ENCODE data around the gene ULK1.

The ULK1 gene

DNA sequence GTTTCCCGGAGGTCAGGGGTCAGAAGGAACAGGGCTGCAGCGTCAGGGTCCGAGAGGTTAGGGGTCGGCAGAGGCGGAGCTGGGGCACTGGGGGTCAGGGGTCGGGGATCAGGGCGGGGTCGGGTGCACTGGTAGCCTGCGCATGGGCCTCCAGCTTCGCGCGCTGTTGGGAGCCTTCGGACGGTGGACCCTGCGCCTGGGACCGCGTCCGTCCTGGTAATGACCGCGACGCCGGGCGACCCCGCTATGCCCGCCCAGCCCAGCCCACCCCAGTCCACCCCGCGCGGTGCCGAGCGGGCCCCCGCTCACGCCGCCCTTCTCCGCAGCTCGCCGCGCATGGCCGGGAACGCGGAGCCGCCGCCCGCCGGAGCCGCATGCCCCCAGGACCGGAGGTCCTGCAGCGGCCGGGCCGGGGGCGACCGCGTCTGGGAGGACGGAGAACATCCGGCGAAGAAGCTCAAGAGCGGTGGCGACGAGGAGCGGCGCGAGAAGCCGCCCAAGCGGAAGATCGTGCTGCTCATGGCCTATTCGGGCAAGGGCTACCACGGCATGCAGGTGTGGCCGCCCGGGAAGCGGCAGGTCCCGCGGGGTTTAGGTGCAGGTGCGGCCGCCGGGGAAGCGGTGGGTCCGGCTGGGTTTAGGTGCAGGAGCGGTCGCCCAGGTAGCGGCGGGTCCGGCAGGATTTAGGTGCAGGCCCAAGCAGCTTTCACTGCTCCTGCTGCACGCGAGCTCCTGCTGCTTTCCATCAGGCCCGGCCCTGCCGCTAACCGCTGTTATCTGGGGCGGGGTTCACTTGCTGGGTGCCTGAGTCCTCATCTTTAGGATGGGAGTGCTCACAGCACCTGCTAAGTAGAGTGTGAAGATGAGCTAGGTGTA is 35.4 kb downstream of the ULK1 start:
- Histone ChIP-seq H3K9ac (ENCODE audit: low read length) (peak overlapping the region; percentile 91), H3K9me3 (ENCODE audit: control insufficient read depth, low read length) (no peaks in the 10 kb centered on the region), H3K4me3 (ENCODE audit: low read length) (peak overlapping the region; percentile 90), H3K4me1 (ENCODE audit: control insufficient read depth, insufficient read depth, low read length) (peaks cover 11% of the 10 kb centered on the region), H3K36me3 (ENCODE audit: control insufficient read depth, insufficient read depth, low read length, severe bottlenecking) (peaks cover 32% of the 10 kb centered on the region), H3K27me3 (replicated peaks; ENCODE audit: control insufficient read depth, insufficient read depth, low read length) (no peaks in the 10 kb centered on the region)
- DNase-seq (ENCODE audit: low read depth), result peak; percentile 49

DNA sequence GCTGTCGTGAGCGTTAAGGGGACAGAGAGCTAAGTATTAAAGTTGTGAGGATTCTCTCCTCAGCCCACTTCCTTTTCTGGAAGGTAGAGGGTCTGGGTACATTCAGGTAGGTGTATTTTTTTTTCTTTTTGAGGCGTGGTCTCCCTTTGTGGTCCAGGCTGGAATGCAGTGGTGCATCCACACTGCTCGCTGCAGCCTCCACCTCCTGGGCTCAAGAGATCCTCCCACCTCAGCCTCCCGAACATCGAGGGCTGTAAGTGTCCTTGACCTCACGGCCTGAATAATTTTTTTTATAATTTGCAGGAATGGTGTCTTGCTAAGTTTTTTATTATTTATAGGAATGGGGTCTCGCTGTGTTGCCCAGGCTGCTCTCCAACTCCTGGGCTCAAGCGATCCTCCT is 36.1 kb downstream of the ULK1 start:
- Histone ChIP-seq H3K9me3 (ENCODE audit: control insufficient read depth, low read length) (no peaks in the 10 kb centered on the region), H3K27me3 (replicated peaks; ENCODE audit: control insufficient read depth, insufficient read depth, low read length) (no peaks in the 10 kb centered on the region), H3K4me1 (ENCODE audit: control insufficient read depth, insufficient read depth, low read length) (peaks cover 11% of the 10 kb centered on the region), H3K9ac (ENCODE audit: low read length) (peak overlapping the region; percentile 91), H3K4me3 (ENCODE audit: low read length) (peak overlapping the region; percentile 90), H3K36me3 (ENCODE audit: control insufficient read depth, insufficient read depth, low read length, severe bottlenecking) (peaks cover 38% of the 10 kb centered on the region)
- DNase-seq (ENCODE audit: low read depth), result no peak

DNA sequence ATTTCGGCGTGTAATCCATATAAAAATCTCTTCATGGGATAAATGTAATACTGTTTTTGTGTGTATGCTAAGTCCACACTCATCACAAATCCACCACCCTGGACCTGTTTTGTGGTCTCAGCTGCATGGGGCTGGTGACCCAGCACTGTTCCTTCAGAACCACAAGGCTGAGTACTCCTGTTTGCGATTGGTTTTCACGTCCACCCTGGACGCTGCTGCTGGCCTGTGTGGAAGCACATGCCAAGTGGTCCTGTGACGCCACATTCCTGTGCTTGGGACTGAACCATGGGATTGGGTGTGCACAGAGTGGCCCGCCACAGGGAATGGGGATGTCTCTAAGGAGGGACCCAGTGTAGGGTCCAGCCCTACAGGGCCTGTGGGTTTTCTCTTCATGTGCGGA is 39.0 kb downstream of the ULK1 start:
- Histone ChIP-seq H3K36me3 (ENCODE audit: control insufficient read depth, insufficient read depth, low read length, severe bottlenecking) (peaks cover 45% of the 10 kb centered on the region), H3K9ac (ENCODE audit: low read length) (no peak overlapping the region), H3K4me3 (ENCODE audit: low read length) (no peak overlapping the region), H3K27me3 (replicated peaks; ENCODE audit: control insufficient read depth, insufficient read depth, low read length) (no peaks in the 10 kb centered on the region), H3K4me1 (ENCODE audit: control insufficient read depth, insufficient read depth, low read length) (peaks cover 11% of the 10 kb centered on the region), H3K9me3 (ENCODE audit: control insufficient read depth, low read length) (no peaks in the 10 kb centered on the region)
- no peak for DNase-seq (ENCODE audit: low read depth)

GRCh38 chr12:131934535-131934934 is 40.1 kb downstream of the ULK1 start:
- Histone ChIP-seq H3K27me3 (replicated peaks; ENCODE audit: control insufficient read depth, insufficient read depth, low read length) (no peaks in the 10 kb centered on the region), H3K36me3 (ENCODE audit: control insufficient read depth, insufficient read depth, low read length, severe bottlenecking) (peaks cover 52% of the 10 kb centered on the region), H3K9me3 (ENCODE audit: control insufficient read depth, low read length) (no peaks in the 10 kb centered on the region), H3K4me3 (ENCODE audit: low read length) (no peak overlapping the region), H3K4me1 (ENCODE audit: control insufficient read depth, insufficient read depth, low read length) (peaks cover 11% of the 10 kb centered on the region), H3K9ac (ENCODE audit: low read length) (no peak overlapping the region)
- DNase-seq (ENCODE audit: low read depth), result no peak

DNA sequence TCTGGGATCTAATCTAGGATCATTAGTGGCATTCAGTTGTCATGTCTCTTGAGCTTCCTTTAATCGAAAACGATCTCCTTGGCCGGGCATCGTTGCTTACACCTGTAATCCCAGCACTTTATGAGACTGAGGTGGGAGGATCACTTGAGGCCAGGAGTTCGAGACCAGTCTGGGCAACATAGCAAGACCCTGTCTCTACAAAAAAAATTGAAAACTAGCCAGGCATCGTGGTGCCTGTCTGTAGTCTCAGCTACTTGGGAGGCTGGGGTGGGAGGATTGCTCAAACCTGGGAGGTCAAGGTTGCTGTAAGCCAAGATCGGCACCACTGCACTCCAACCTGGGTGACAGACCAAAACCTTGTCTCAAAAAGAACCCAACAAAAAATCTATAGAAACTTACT is 43.7 kb downstream of the ULK1 start:
- H3K9me3 ChIP-seq (ENCODE audit: control insufficient read depth, low read length), result no peaks in the 10 kb centered on the region
- H3K4me1 ChIP-seq (ENCODE audit: control insufficient read depth, insufficient read depth, low read length), result no peaks in the 10 kb centered on the region
- peaks cover 53% of the 10 kb centered on the region for H3K36me3 ChIP-seq (ENCODE audit: control insufficient read depth, insufficient read depth, low read length, severe bottlenecking)
- no peaks in the 10 kb centered on the region for H3K27me3 ChIP-seq (replicated peaks; ENCODE audit: control insufficient read depth, insufficient read depth, low read length)
- no peak overlapping the region for H3K9ac ChIP-seq (ENCODE audit: low read length)
- DNase-seq (ENCODE audit: low read depth), result no peak
- no peak overlapping the region for H3K4me3 ChIP-seq (ENCODE audit: low read length)

GRCh38 chr12:131939007-131939406 is 44.6 kb downstream of the ULK1 start:
- H3K4me3 ChIP-seq (ENCODE audit: low read length), result no peak overlapping the region
- no peak overlapping the region for H3K9ac ChIP-seq (ENCODE audit: low read length)
- H3K4me1 ChIP-seq (ENCODE audit: control insufficient read depth, insufficient read depth, low read length), result no peaks in the 10 kb centered on the region
- no peaks in the 10 kb centered on the region for H3K9me3 ChIP-seq (ENCODE audit: control insufficient read depth, low read length)
- H3K36me3 ChIP-seq (ENCODE audit: control insufficient read depth, insufficient read depth, low read length, severe bottlenecking), result peaks cover 53% of the 10 kb centered on the region
- DNase-seq (ENCODE audit: low read depth), result no peak
- no peaks in the 10 kb centered on the region for H3K27me3 ChIP-seq (replicated peaks; ENCODE audit: control insufficient read depth, insufficient read depth, low read length)

- Histone ChIP-seq H3K9ac (ENCODE audit: low read length) (no peak overlapping the region), H3K36me3 (ENCODE audit: control insufficient read depth, insufficient read depth, low read length, severe bottlenecking) (peaks cover 50% of the 10 kb centered on the region), H3K4me3 (ENCODE audit: low read length) (no peak overlapping the region), H3K4me1 (ENCODE audit: control insufficient read depth, insufficient read depth, low read length) (no peaks in the 10 kb centered on the region), H3K9me3 (ENCODE audit: control insufficient read depth, low read length) (no peaks in the 10 kb centered on the region), H3K27me3 (replicated peaks; ENCODE audit: control insufficient read depth, insufficient read depth, low read length) (no peaks in the 10 kb centered on the region)
- DNase-seq (ENCODE audit: low read depth), result no peak
These were observed 45.7 kb downstream of the ULK1 start for GRCh38 chr12:131940141-131940547.

DNA sequence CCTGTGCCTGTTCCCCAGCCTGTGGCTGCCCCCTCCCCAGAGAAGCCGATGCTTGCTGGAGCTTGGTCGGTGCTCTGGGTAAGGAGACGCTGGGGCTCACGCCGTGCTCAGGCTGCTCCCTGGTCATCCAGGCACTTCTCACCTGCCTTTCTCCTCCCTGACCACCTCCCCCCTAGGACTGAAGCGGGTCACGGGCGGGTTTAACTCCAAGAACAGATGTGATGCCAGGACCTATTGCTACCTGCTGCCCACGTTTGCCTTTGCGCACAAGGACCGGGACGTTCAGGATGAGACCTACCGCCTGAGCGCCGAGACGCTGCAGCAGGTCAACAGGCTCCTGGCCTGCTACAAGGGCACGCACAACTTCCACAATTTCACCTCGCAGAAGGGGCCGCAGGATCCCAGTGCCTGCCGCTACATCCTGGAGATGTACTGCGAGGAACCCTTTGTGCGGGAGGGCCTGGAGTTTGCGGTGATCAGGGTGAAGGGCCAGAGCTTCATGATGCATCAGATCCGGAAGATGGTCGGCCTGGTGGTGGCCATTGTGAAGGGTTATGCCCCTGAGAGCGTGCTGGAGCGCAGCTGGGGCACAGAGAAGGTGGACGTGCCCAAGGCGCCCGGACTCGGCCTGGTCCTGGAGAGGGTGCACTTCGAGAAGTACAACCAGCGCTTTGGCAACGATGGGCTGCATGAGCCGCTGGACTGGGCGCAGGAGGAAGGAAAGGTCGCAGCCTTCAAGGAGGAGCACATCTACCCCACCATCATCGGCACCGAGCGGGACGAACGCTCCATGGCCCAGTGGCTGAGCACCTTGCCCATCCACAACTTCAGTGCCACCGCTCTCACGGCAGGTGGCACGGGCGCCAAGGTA is 46.9 kb downstream of the ULK1 start:
- no peak for DNase-seq (ENCODE audit: low read depth)
- no peak overlapping the region for H3K9ac ChIP-seq (ENCODE audit: low read length)
- peaks cover 47% of the 10 kb centered on the region for H3K36me3 ChIP-seq (ENCODE audit: control insufficient read depth, insufficient read depth, low read length, severe bottlenecking)

GRCh38 chr12:131941987-131942341 is 47.5 kb downstream of the ULK1 start:
- DNase-seq (ENCODE audit: low read depth), result no peak
- Histone ChIP-seq H3K9me3 (ENCODE audit: control insufficient read depth, low read length) (no peaks in the 10 kb centered on the region), H3K4me1 (ENCODE audit: control insufficient read depth, insufficient read depth, low read length) (no peaks in the 10 kb centered on the region), H3K4me3 (ENCODE audit: low read length) (no peak overlapping the region), H3K36me3 (ENCODE audit: control insufficient read depth, insufficient read depth, low read length, severe bottlenecking) (peaks cover 41% of the 10 kb centered on the region), H3K27me3 (replicated peaks; ENCODE audit: control insufficient read depth, insufficient read depth, low read length) (no peaks in the 10 kb centered on the region), H3K9ac (ENCODE audit: low read length) (no peak overlapping the region)

More for the DNA sequence above, 46.9 kb downstream of the ULK1 start:
- no peak overlapping the region for H3K4me3 ChIP-seq (ENCODE audit: low read length)
- H3K9me3 ChIP-seq (ENCODE audit: control insufficient read depth, low read length), result no peaks in the 10 kb centered on the region
- H3K27me3 ChIP-seq (replicated peaks; ENCODE audit: control insufficient read depth, insufficient read depth, low read length), result no peaks in the 10 kb centered on the region
- H3K4me1 ChIP-seq (ENCODE audit: control insufficient read depth, insufficient read depth, low read length), result no peaks in the 10 kb centered on the region

DNA sequence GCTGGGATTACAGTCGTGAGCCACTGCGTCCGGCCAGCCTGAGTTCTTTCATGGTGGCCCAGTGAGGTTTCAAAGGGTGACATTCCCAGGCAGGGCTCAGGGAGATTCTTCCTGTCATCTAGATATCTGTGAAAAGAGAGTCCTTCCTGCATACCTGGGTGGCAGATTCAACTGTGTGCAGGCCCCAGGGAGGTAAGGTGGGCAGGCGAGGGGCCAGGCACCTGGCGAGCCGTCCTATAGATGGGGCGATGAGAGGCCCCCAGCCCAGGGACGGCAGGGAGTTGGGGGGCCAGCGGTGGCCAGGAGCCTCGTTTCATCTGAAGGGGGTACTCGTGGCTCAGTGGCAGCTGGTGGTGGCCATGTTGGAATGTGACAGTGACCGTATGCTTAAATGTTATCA is 48.2 kb downstream of the ULK1 start:
- Histone ChIP-seq H3K9me3 (ENCODE audit: control insufficient read depth, low read length) (no peaks in the 10 kb centered on the region), H3K4me1 (ENCODE audit: control insufficient read depth, insufficient read depth, low read length) (no peaks in the 10 kb centered on the region), H3K27me3 (replicated peaks; ENCODE audit: control insufficient read depth, insufficient read depth, low read length) (no peaks in the 10 kb centered on the region), H3K9ac (ENCODE audit: low read length) (no peak overlapping the region), H3K4me3 (ENCODE audit: low read length) (no peak overlapping the region), H3K36me3 (ENCODE audit: control insufficient read depth, insufficient read depth, low read length, severe bottlenecking) (peaks cover 40% of the 10 kb centered on the region)
- DNase-seq (ENCODE audit: low read depth), result no peak

- Histone ChIP-seq H3K4me1 (ENCODE audit: control insufficient read depth, insufficient read depth, low read length) (no peaks in the 10 kb centered on the region), H3K36me3 (ENCODE audit: control insufficient read depth, insufficient read depth, low read length, severe bottlenecking) (peaks cover 40% of the 10 kb centered on the region)
- DNase-seq (ENCODE audit: low read depth), result no peak
These were observed 49.0 kb downstream of the ULK1 start for GRCh38 chr12:131943389-131943788.

More at GRCh38 chr12:131943389-131943788, 49.0 kb downstream of the ULK1 start:
- no peak overlapping the region for H3K4me3 ChIP-seq (ENCODE audit: low read length)
- H3K27me3 ChIP-seq (replicated peaks; ENCODE audit: control insufficient read depth, insufficient read depth, low read length), result no peaks in the 10 kb centered on the region
- H3K9me3 ChIP-seq (ENCODE audit: control insufficient read depth, low read length), result no peaks in the 10 kb centered on the region
- no peak overlapping the region for H3K9ac ChIP-seq (ENCODE audit: low read length)

All from adipocyte (in vitro differentiated cells).